SU-DHL-6 (cell line): ENCODE measurements around the gene ZFP36L1.

Experiments
- CTCF ChIP-seq: fragments of 200-600 bp; sonication (generic); IDR thresholded peaks from one replicate; pipeline ENCODE4 v1.5.1; 2017; ENCODE audit warnings: antibody characterized with exemption, mild to moderate bottlenecking, low read length, moderate library complexity; ENCODE audit not compliant: insufficient read depth, poor library complexity, severe bottlenecking
- EZH2phosphoT487 ChIP-seq: fragments of 200-600 bp; sonication (generic), shearing (Covaris generic); conservative IDR thresholded peaks from 2 replicates; pipeline ENCODE4 v1.6.1; 2018; ENCODE audit warnings: mild to moderate bottlenecking, antibody characterized with exemption, low read length, moderate library complexity, mixed read lengths

DNA sequence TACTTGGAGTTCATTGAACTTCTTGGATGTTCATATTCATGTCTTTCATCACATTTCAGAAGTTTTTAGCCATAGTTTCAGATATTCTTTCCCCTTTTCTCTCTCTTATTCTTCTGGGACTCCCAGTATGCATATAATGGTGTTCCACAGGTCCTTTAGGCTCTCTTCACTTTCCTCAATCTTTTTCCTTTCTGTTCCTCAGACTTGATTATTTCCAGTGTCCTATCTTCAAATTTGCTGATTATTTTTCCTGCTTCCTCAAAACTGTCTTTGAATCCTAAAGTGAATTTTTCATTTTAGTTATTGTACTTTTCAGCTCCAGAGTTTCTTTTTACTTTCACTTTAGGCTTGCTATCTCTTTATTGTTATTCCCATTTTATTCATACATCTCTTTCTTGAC lies 8.8 kb upstream of the ZFP36L1 start:
- TF ChIP-seq EZH2phosphoT487 (no peak), CTCF (no peak)
